Fibroblast of skin of abdomen (primary cell): ENCODE data around the gene CMSS1.
A peak's percentile ranks its signal among the peaks of the same experiment; 100 is the strongest.
"Not testable (repeated sequence)": the region's sequence is repeated elsewhere in the genome, so short reads cannot be mapped to it uniquely, and the experiment has no call there.

Experiments used
- DNase-seq: peaks from one replicate; pipeline ENCODE4 v3.0.0-alpha.2; 2013

Gene CMSS1

DNA sequence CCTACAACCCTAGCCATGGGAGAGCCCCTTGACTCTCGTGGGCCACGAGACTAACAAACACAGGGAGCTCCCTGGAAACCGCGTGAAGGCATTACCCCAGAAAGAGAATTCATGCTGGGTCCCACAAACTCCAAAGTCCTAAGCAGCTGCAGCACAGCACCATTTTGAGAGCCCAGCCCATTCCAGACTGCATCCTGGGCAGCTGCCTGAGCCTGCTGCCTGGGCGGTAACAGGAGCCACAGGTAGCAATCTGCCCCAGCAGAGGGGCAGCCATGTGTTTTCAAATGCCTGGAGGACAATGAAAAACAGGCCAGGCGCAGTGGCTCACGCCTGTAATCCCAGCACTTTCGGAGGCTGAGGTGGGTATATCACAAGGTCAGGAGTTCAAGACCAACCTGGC lies 380.2 kb downstream of the CMSS1 start:
- no peak for DNase-seq

DNA sequence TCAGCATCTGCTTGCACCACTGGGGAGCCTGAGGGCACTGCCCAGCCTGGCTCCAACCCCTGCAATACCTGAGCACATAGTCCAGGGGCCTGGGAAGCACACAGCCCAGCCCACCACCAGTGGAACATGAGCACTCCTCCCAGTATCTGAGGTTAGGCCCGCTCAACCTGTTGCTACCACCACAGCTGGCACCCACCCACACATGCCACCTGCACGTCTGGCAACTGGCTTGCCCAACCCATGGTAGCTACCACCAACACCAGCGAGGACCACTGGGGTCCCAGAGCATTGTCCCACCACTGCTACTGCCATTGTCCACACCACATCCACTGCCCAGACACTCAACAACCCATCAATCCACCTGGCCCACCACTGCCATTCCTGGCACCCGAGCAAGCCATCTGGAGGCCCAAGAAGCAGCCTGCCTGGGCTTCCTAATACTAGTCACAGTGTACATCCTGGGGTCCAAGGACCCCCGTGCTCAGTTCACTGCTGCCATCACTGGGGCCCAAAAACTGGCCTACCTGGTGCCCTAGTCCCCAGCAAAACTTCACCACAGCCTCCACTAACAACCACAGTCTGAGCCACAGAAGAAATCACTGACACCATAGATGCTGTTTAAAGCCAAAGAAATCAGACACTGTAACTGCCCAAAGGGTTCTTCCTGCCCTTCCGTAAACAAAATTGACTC lies 381.1 kb downstream of the CMSS1 start:
- DNase-seq = no peak

DNA sequence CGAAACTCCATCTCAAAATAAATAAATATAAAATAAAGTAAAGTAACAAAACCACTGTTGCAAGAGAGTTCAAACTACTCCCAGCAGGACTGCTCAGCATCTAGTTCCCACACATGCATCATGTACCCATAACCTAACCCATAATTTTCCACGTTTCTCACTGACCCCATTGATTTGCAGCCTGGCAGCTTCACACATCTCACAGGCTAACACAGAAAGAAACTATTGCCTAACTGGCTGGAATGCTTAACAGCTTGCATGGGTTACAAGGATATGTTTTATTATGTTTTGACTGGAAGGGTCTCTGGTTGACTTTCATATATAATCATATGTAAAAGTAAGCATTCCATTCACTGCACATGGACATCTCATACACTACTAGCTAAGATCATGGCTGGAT lies 387.5 kb downstream of the CMSS1 start:
- peak; percentile 36 for DNase-seq

DNA sequence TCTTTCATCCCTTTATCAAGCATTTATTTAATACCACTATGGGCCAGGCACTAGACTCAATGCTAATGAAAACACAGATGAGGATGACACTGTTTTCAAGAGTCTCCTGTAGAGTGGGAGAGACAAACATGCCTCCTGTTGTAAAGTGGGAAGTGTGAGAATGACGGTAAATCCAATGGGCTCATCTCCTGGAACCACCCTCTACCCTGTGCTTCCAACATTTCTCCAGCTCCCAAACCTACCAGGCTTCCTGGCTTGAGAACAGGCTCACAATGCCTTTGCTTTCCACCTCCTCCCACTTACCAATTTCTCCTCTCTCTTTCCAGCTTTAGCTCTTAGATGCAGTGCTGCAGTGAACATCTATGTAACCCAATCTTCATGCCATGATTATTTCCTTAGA lies 389.0 kb downstream of the CMSS1 start:
- DNase-seq = no peak

DNA sequence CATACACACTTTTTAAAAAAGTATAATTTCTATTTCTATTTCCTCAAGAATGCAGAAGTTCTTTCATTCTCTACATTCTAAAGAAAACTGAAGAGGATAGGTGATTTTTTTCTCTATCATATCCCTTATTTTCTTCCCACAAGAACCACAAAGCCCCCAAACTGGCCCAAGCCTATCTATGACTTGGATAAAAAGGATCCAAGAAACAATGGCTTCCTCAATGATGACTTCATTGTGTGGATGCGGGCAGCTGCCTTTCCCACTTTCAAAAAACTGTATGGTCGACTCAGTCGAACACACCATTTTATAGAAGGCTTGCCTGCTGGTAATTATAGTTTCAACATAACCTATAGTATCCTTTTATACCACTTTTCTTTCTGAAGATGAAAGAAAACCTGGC lies 390.2 kb downstream of the CMSS1 start:
- no peak for DNase-seq

DNA sequence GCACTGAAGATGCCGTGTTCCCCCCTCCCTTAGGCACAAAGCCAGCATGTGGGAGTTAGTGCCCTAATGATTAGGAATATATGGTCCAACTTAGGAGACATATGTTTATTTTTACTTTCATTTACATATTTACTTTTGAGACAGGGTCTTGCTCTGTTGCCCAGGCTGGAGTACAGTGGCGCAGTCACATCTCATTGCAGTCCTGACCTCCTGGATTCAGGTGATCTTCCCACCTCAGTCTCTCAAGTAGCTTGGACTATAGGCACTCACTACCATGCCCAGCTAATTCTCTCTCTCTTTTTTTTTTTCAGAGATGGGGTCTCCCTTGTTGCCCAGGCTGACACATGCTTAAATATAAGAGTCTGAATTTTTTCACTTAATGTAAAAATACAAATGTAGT lies 391.5 kb downstream of the CMSS1 start:
- no peak for DNase-seq

DNA sequence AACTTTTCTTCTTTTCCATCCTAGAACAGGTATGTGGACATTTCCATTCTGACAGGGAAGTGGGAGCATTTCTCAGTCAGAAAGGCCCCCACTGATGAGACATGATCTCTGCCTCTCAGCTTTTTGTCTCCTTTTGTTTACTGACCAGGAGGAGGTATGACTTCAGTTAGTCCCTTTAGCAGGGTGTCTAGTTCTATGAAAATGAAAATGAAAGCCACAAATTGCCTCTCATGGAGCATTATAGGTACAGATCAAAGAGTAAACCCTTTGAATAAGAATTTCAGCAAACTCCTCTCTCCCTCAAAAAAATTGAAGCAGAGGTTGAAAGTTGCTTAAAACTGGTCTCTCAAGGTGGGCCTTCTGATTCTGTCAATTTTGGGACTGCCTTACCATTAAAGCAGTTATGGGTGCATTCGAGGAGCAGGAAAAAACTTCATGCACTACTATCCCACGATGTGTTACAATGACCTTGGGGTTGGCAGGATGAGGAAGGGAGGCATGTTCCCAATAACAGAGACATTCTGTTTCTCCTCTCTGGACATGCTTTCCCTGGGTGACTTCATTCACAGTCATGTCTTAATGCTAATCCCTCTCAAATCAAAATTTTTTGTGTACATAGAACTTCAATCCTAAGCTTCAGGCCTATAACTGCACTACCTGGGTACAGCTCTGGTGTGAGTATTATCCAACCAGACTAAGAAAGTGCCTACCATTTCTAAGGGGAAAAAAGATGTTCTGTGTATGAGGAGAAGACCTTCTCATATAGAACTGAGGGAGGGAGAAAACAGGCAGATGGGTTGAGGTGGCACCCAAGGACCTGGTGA lies 392.5 kb downstream of the CMSS1 start:
- DNase-seq = no peak

DNA sequence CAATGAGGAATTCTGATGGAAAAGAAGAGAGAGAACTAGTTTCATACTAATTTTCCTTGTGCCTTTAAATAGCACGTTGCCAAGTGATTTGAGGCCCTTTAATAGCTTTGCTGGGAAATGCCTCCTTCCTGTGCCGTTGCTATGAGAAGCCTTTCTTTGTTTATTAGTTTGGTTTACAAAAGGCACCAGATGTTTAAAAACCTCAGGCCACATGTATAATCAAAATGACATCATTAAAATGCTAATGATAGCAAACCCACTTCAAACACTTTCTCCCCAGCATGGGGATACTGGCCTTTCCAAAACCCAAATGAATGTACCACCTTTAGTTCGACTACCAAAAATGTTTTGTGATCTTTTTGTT lies 393.1 kb downstream of the CMSS1 start:
- peak; percentile 65 for DNase-seq

DNA sequence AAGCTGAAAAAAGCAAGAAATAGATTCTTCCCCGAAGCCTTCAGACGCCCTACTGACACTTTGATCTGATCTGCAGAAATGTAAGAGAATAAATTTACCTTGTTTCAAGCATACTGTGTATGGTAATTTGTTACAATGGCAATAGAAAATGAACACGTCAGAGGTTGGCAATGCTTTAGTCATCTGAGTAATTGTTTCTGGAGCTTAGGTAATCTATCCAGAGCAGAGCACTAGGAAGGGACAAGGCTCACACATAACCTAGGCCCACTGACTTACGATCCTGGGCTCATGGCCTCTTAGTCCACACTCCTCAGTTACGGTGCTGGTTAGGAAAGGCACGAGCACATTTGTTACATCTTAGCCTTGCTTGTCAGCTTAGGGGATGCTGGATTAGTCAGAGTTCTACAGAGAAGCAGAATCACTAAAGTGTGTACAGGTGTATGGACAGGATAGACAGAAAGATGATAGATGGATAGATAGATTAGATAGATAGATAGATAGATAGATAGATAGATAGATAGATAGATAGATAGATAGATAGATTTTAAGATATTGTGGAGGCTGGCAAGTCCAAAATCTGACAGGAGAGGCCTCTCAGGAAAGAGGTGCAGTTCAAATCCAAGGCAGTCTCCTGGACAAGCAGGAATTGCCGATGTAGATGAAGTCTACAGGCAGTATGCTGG lies 396.4 kb downstream of the CMSS1 start:
- DNase-seq = peak; percentile 31

DNA sequence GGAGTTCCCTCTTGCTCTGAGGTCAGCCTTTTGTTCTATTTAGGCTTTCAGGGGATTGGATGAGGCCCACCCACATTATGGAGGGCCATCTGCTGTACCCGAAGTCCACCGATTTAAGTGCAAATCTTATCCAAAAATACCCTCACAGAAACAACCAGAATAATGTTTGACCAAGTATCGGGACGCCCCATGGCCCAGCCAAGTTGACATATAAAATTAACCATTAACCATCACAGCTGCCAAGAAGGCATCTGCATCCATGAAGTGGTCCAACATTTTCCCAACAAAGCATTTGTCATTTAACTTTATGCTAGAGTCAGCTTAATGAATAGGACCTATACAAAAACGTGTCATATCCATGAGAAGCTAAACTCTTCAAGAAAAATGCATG lies 396.9 kb downstream of the CMSS1 start:
- DNase-seq = no peak

DNA sequence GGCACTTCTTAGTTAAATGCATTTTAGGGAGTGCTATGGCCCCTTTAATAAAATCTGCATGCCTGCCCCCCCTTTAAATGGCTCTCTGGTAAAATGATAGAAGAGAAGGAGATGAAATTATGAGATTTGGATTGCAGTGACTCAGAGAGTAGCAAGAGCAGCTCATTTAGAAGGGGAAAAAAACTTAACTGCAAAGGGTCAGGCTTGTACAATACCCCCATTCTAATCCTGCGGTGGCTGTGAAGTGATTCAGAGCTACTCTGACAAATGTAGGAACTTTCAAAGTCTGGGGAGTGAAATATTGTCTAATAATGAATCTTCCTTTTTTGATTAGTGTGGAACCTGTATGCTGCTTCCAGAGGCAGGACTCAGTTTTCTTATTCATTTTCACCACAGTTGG lies 399.1 kb downstream of the CMSS1 start:
- peak; percentile 62 for DNase-seq

DNA sequence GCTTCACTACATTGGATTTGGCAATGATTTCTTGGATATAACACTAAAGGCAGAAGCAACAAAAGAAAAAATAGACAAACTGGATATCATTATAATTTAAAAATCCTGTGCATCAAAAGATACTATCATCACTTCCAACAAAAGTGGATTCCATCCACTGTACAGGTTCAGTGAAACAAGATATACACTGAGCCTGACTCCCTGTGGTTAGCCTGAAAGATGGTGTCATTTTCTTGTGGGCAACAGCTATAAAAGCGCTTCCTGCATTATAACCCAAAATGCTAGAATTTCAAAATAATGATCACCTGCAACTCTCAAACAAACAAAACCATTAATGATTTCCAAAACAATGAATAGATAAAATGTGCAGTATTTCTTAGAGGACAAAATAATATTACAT lies 403.5 kb downstream of the CMSS1 start:
- DNase-seq = no peak

DNA sequence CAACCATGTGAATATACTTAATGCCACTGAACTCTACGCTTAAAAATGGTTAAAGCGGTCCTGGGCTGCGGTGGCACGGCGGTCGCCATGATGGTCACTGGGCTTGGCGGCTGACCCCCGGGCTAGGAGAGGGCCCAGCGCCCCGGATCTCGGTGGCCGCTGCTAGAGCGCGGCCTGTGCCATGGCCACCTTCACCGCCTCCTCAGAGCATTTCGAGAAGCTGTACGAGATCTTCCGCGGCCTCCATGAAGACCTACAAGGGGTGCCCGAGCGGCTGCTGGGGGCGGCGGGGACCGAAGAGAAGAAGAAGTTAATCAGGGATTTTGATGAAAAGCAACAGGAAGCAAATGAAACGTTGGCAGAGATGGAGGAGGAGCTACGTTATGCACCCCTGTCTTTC lies 407.5 kb downstream of the CMSS1 start:
- DNase-seq = no peak

DNA sequence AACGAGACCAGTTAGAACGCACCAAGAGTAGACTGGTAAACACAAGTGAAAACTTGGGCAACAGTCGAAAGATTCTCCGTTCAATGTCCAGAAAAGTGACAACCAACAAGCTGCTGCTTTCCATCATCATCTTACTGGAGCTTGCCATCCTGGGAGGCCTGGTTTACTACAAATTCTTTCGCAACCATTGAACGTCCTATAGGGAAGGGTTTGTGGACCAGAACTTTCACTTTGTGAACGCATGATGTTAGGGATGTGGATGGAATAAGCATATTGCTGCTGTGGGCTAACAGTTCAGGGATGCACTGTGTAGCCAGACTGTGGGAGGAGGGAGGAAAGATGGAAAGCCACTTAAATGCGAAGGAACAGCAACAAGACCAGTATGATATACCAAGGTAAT lies 408.2 kb downstream of the CMSS1 start:
- no peak for DNase-seq

DNA sequence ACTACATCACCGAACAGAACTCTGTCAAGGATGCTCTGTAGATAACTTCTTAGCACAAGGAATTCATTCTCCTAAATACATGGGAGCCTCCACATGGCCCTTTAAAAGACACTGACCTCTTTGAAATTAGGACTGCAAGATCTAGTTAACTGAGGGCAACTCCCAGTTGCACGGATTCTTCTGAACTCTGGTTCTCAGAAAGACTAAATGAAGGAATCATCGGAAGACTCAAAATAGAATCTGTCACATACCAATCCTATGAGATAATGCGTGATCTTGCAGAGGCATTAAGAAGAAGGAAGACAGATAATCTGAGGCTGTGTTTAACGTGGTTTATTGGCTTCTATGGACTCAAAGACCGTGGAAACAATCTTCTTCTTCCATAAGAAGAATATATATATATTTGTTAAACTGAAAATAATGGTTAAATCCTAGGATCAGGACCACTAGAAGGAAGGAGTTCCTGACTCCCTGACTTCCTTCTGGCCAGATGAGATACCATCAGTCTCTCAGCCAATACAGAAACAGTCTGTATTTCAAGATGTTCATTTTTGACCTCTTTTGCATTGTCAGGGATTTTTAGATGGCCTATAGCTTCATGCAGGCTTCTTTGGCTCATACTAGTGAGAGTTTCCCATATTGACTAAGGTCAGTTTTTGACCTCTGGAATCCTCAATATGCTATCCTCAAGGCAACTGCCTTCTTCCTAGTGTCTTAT lies 409.2 kb downstream of the CMSS1 start:
- peak; percentile 65 for DNase-seq

DNA sequence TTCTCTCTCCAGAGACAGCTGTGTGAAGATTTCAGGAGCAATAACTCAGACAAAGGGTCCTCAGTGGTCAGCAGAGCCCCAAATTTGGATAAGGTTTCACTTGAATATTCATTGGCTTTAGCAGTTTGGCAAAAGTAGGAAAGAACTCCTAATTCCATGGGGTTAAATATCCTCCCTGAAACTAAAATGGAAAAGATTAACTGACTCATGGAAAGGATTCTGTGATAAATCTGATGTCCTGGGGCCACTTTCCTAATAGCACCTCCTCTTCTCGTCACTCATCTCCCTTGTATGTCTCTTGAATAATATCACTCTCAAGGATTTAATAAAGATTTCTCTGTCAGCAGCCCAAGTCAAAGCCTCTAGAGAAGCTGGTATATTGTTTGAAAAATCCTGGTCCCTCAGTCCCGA lies 409.9 kb downstream of the CMSS1 start:
- DNase-seq = no peak

DNA sequence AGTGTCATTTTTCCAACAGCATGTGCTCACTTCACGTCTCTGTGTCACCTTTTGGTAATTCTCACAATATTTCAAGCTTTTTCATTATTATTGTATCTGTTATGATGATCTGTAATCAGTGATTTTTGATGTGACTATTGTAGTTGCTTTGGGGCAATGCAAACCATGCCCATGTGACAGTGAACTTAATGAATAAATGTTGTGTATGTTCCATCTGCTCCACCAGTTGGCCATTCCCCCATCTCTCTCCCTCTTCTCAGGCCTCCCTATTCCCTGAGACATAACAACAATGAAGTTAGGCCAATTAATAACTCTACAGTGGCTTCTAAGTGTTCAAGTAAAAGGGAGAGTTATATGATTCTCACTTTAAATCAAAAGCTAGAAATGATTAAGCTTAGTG lies 410.6 kb downstream of the CMSS1 start:
- DNase-seq = no peak

DNA sequence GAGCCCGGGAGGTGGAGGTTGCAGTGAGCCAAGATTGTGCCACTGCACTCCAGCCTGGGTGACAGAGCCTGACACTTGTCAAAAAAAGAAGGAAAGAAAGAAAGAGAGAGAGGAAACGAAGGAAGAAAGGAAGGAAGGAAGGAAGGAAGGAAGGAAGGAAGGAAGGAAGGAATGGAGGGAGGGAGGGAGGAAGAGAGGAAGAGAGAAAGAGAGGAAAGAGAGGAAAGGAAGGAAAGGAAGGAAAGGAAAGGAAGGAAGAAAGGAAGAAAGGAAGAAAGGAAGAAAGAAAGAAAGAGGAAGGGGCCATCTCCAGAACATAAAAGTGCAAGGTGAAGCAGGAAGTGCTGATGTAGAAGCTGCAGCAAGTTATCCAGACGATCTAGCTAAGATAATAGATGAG lies 411.5 kb downstream of the CMSS1 start:
- DNase-seq = not testable (repeated sequence)

DNA sequence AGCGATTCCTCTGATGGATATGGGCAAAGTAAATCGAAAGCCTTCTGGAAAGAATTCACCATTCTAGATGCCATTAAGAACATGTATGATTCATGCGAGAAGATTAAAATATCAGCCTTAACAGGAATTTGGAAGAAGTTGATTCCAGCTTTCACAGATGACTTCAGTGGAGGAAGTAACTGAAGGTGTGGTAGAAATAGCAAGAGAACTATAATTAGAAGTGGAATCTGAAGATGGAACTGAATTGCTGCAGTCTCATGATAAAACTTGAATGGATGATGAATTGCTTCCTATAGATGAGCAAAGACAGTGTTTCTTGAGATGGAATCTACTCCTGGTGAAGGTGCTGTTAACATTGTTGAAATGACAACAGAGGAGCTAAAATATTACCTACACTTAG lies 413.0 kb downstream of the CMSS1 start:
- peak; percentile 33 for DNase-seq
